PC-3 (cell line): ENCODE measurements around the gene TRIM24.

Experiments
- CTCF ChIP-seq: fragments of 300-600 bp; sonication (generic); conservative IDR thresholded peaks from 2 replicates; pipeline ENCODE4 v1.5.1; 2017; ENCODE audit warnings: antibody characterized with exemption, low read depth, mild to moderate bottlenecking, low read length
- EZH2 ChIP-seq: fragments of 300-600 bp; sonication (generic); IDR thresholded peaks from one replicate; pipeline ENCODE4 v1.6.1; 2017; ENCODE audit warnings: antibody characterized with exemption, mild to moderate bottlenecking, low read length; ENCODE audit not compliant: unreplicated experiment
- EZH2phosphoT487 ChIP-seq: fragments of 300-600 bp; sonication (generic); IDR thresholded peaks from 2 replicates; pipeline ENCODE4 v1.6.1; 2018; ENCODE audit warnings: mild to moderate bottlenecking, antibody characterized with exemption, low read length, borderline replicate concordance

DNA sequence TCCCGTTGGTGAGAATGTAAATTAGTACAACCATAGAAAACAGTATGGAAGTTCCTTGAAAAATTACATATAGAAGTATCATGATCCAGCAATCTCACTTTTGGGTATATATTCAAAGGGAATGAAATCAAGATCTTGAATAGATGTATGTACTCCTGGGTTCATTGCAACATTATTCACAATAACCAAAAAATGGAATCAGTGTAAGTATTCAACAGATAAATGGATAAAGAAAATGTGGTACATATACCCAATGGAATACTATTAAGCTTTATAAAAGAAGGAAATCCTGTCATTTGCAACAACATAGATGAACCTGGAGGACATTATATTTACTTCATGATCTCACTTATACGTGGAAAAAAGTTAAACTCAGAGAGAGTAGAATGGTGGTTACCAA is 86.8 kb downstream of the TRIM24 start:
- TF ChIP-seq CTCF (no peak), EZH2 (no peak), EZH2phosphoT487 (no peak)
